Caco-2 (cell line): Measurements from ENCODE around the gene AKT3. TPM values are rescaled to one million over a fixed set of nuclear protein-coding genes. Genes with fewer than 3 reads are reported as not detected.

Source experiments
- BruUV-seq: library from RNA; stranded (reverse); fragments of 400-500 nt; replicated peaks from 2 replicates; lab custom pipeline; 2021; lab: Mats Ljungman, UMichigan
- CTCF ChIA-PET: fragments of 300-600 bp; sonication (Branson Sonifier 250); formaldehyde crosslinking; loops from one replicate; lab custom pipeline; 2022; ENCODE audit warnings: antibody characterized with exemption; lab: Charles Lee
- POLR2A ChIA-PET: fragments of 300-600 bp; sonication (Branson Sonifier 250); formaldehyde crosslinking; loops from one replicate; lab custom pipeline; 2022; ENCODE audit warnings: antibody characterized with exemption; lab: Charles Lee
- DNase-seq, 2 experiments: peaks; one replicate each; pipeline versions ENCODE4 v3.0.0 to v3.0.0-alpha.2; 2020 to 2022
- H3K27me3 ChIP-seq: replicated peaks from 2 replicates; pipeline ENCODE4 v1.6.0; 2011; ENCODE audit warnings: low read length; ENCODE audit not compliant: control insufficient read depth, insufficient read depth
- H3K36me3 ChIP-seq: 2 replicates; pipeline ENCODE4 v1.5.1; 2011; ENCODE audit warnings: low read length; ENCODE audit not compliant: control insufficient read depth, insufficient read depth
- H3K4me1 ChIP-seq: fragments of 250-450 bp; sonication (Bioruptor Pico); 2 replicates; pipeline ENCODE4 v1.5.1; 2020; ENCODE audit warnings: mild to moderate bottlenecking
- H3K4me3 ChIP-seq: 2 replicates; pipeline ENCODE4 v1.5.1; 2011; ENCODE audit warnings: low read depth, mild to moderate bottlenecking, control low read depth, low read length
- H3K9me3 ChIP-seq: fragments of 250-450 bp; sonication (Bioruptor Pico); 2 replicates; pipeline ENCODE4 v1.5.1; 2020; ENCODE audit warnings: mild to moderate bottlenecking, moderate library complexity
- H3K27ac Mint-ChIP-seq: one replicate; pipeline ENCODE4 v1.8.0; 2022; ENCODE audit warnings: mixed read lengths; ENCODE audit not compliant: unreplicated experiment
- H3K27me3 Mint-ChIP-seq: one replicate; pipeline ENCODE4 v1.8.0; 2022; ENCODE audit warnings: mixed read lengths; ENCODE audit not compliant: insufficient read depth, unreplicated experiment
- H3K36me3 Mint-ChIP-seq: one replicate; pipeline ENCODE4 v1.8.0; 2022; ENCODE audit warnings: mild to moderate bottlenecking, mixed read lengths; ENCODE audit not compliant: insufficient read depth, unreplicated experiment
- H3K4me1 Mint-ChIP-seq: one replicate; pipeline ENCODE4 v1.8.0; 2022; ENCODE audit warnings: low read depth, mixed read lengths; ENCODE audit not compliant: unreplicated experiment
- H3K4me3 Mint-ChIP-seq: one replicate; pipeline ENCODE4 v1.8.0; 2022; ENCODE audit warnings: mild to moderate bottlenecking, moderate library complexity, mixed read lengths; ENCODE audit not compliant: unreplicated experiment
- H3K9me3 Mint-ChIP-seq: one replicate; pipeline ENCODE4 v1.8.0; 2022; ENCODE audit warnings: mixed read lengths; ENCODE audit not compliant: unreplicated experiment
- intact Hi-C: fragments of 100-400 bp; cut with micrococcal nuclease; formaldehyde crosslinking; loops from one replicate; pipeline ENCODE4 v1.10.0; 2022; ENCODE audit not compliant: unreplicated experiment
- total RNA-seq: library from RNA; stranded (reverse); gene quantifications from 2 replicates; pipeline ENCODE4 v1.2.3, GENCODE V29; 2022
- TF ChIP-seq, protein P1 (sequence below), 2 experiments: fragments of 200-600 bp in 1 of 2; IDR thresholded peaks; 1 replicate in 1 of 2; 2 replicates in 1 of 2; pipeline versions ENCODE4 v1.5.1 to v1.8.0; 2011 to 2022; ENCODE audit warnings: antibody characterized with exemption in 1 of 2, control low read depth in 1 of 2, inconsistent platforms in 1 of 2, low read depth in 1 of 2, low read length in 1 of 2, mild to moderate bottlenecking in 1 of 2, moderate library complexity in 1 of 2; ENCODE audit not compliant: insufficient read depth in 1 of 2, severe bottlenecking in 1 of 2, unreplicated experiment in 1 of 2

Gene AKT3
- total RNA-seq, 1 experiment from 2014 or later: 3.7 TPM

DNA sequence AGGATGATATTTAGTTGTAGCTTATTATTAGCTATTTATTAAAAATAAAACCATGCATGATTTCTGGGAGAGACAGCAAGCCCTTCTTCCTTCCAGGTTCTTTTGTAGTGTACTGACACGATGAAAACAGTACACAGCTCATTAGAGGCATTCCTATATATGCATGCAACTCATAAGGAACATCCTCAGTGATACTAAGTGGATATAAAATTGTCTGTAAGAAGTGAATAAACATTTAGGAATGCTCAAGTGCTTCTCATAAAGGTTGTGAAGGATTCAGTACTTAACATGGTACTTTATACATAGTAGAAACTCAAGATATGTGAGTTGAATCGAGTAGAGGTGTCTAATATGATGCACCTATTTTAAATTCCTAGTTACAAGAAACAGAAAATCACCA, 306.5 kb downstream of the AKT3 start:
- DNase-seq: no peak
- TF ChIP-seq, protein P1, sequence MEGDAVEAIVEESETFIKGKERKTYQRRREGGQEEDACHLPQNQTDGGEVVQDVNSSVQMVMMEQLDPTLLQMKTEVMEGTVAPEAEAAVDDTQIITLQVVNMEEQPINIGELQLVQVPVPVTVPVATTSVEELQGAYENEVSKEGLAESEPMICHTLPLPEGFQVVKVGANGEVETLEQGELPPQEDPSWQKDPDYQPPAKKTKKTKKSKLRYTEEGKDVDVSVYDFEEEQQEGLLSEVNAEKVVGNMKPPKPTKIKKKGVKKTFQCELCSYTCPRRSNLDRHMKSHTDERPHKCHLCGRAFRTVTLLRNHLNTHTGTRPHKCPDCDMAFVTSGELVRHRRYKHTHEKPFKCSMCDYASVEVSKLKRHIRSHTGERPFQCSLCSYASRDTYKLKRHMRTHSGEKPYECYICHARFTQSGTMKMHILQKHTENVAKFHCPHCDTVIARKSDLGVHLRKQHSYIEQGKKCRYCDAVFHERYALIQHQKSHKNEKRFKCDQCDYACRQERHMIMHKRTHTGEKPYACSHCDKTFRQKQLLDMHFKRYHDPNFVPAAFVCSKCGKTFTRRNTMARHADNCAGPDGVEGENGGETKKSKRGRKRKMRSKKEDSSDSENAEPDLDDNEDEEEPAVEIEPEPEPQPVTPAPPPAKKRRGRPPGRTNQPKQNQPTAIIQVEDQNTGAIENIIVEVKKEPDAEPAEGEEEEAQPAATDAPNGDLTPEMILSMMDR (IDR thresholded peaks at IDR 0.05; ENCODE audit: insufficient read depth in 1 of 2, low read depth in 1 of 2, low read length in 1 of 2, severe bottlenecking in 1 of 2, unreplicated experiment in 1 of 2): no peak
- no TSS peak for BruUV-seq
- Mint-ChIP-seq H3K27ac (no peak overlapping the region), H3K4me3 (no peak overlapping the region), H3K27me3 (no peaks in the 10 kb centered on the region), H3K4me1 (no peaks in the 10 kb centered on the region), H3K36me3 (no peaks in the 10 kb centered on the region), H3K9me3 (no peaks in the 10 kb centered on the region)
- Histone ChIP-seq H3K36me3 (no peaks in the 10 kb centered on the region), H3K4me3 (no peak overlapping the region), H3K4me1 (no peaks in the 10 kb centered on the region), H3K27me3 (no peaks in the 10 kb centered on the region), H3K9me3 (no peaks in the 10 kb centered on the region)
- intact Hi-C loops: loop anchor here (5.0 kb wide), 1 partner anchor 204 kb away; no protein-coding TSS in a partner anchor
- ChIA-PET POLR2A (no interaction called here), CTCF (no interaction called here)

DNA sequence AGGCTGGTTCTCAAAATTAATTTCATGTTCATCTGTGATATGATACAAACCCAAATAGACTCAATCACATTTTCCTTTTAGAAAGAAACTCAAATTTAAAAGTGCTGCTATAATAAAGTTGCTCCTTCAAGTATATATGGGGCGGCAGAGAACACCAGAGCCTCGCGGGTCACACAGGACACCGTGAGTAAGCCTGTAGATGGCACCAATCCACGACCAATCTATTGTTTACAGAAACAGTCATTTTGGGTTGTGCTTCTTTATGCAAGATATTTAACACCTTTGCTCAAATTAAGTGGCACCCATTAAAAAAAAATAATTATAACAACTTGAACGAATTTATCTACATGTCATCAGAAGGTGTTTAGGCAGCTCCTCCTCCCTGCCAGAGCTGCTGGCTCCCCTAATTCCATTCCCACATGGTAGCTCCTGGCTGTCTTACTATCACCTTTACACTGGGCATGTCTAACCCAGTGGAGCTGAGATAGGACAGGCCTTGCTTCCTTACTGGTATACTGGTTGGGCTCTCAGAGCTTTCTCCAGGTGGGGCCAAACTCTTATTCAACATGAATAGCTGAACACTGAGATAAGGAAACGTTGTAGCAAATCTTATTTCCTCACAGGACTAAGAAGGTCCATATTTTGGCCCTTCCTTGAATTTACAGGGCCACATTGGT, 307.2 kb downstream of the AKT3 start:
- Mint-ChIP-seq H3K36me3 (no peaks in the 10 kb centered on the region), H3K4me3 (no peak overlapping the region), H3K27me3 (peaks cover 2% of the 10 kb centered on the region), H3K9me3 (no peaks in the 10 kb centered on the region), H3K27ac (no peak overlapping the region), H3K4me1 (no peaks in the 10 kb centered on the region)
- Histone ChIP-seq H3K9me3 (no peaks in the 10 kb centered on the region), H3K36me3 (no peaks in the 10 kb centered on the region), H3K27me3 (no peaks in the 10 kb centered on the region), H3K4me1 (no peaks in the 10 kb centered on the region), H3K4me3 (no peak overlapping the region)
- intact Hi-C loops: loop anchor here (5.0 kb wide), 1 partner anchor 204 kb away; no protein-coding TSS in a partner anchor
- no TSS peak for BruUV-seq
- DNase-seq: no peak
- CTCF ChIA-PET: no interaction called here
- TF ChIP-seq, protein P1 (IDR thresholded peaks at IDR 0.05; ENCODE audit: insufficient read depth in 1 of 2, low read depth in 1 of 2, low read length in 1 of 2, severe bottlenecking in 1 of 2, unreplicated experiment in 1 of 2): no peak
- POLR2A ChIA-PET: no interaction called here

DNA sequence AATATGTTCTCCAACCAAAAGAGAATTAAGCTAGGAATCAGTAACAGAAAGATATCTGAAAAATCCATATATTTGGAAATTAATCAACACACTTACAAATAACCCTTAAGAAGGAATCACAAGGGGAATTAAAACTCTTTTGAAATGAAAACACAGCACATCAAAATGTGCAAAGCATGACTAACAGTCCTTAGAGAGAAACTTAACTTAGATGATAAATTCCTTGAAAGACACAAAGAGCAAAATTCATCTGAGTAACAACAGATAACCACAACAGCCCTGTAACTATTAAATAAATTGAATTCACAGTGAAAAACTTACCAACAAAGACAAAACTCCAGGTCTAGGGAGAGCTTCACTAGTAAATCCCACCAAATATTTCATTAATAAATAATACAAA, 310.4 kb downstream of the AKT3 start:
- H3K4me1 Mint-ChIP-seq: no peaks in the 10 kb centered on the region
- H3K27ac Mint-ChIP-seq: no peak overlapping the region
- Histone ChIP-seq H3K4me3 (no peak overlapping the region), H3K4me1 (no peaks in the 10 kb centered on the region), H3K27me3 (no peaks in the 10 kb centered on the region), H3K9me3 (no peaks in the 10 kb centered on the region), H3K36me3 (no peaks in the 10 kb centered on the region)
- H3K36me3 Mint-ChIP-seq: no peaks in the 10 kb centered on the region
- CTCF ChIA-PET: no interaction called here
- TF ChIP-seq, protein P1 (IDR thresholded peaks at IDR 0.05; ENCODE audit: insufficient read depth in 1 of 2, low read depth in 1 of 2, low read length in 1 of 2, severe bottlenecking in 1 of 2, unreplicated experiment in 1 of 2): no peak
- no TSS peak for BruUV-seq
- POLR2A ChIA-PET: no interaction called here
- no peak for DNase-seq
- H3K9me3 Mint-ChIP-seq: no peaks in the 10 kb centered on the region
- no peak overlapping the region for H3K4me3 Mint-ChIP-seq
- peaks cover 7% of the 10 kb centered on the region for H3K27me3 Mint-ChIP-seq
- intact Hi-C loops: loop anchor here (5.0 kb wide), 1 partner anchor 208 kb away; no protein-coding TSS in a partner anchor
